ENCODE measurements around the gene KLHDC8B.

The KLHDC8B gene

GRCh38 chr3:49171119-49171774, at the start of gene KLHDC8B:
Gene KLHDC8B (plus strand): TSS chr3:49171598. CDS start chr3:49172770, 1,172 bp downstream.
- peak; percentile 75 for DNase-seq (ENCODE audit: low read depth)

GRCh38 chr3:49122022-49122421, 49.4 kb upstream of the KLHDC8B start:
- DNase-seq (ENCODE audit: low read depth): no peak

GRCh38 chr3:49122451-49122850, 48.9 kb upstream of the KLHDC8B start:
- no peak for DNase-seq (ENCODE audit: low read depth)

GRCh38 chr3:49122886-49123545, 48.4 kb upstream of the KLHDC8B start:
- DNase-seq (ENCODE audit: low read depth): no peak

GRCh38 chr3:49123687-49124086, 47.7 kb upstream of the KLHDC8B start:
- DNase-seq (ENCODE audit: low read depth): no peak

- DNase-seq (ENCODE audit: low read depth): no peak
Observed at GRCh38 chr3:49124203-49124602, 47.2 kb upstream of the KLHDC8B start.

- no peak for DNase-seq (ENCODE audit: low read depth)
Observed at GRCh38 chr3:49124991-49125670, 46.3 kb upstream of the KLHDC8B start.

- DNase-seq (ENCODE audit: low read depth): no peak
Observed at GRCh38 chr3:49131040-49131439, 40.4 kb upstream of the KLHDC8B start.

- no peak for DNase-seq (ENCODE audit: low read depth)
Observed at GRCh38 chr3:49131576-49131975, 39.8 kb upstream of the KLHDC8B start.

- no peak for DNase-seq (ENCODE audit: low read depth)
Observed at GRCh38 chr3:49132073-49132436, 39.3 kb upstream of the KLHDC8B start.

GRCh38 chr3:49132437-49133225, 38.8 kb upstream of the KLHDC8B start, which contains the start of gene LAMB2:
Gene LAMB2 (minus strand): TSS chr3:49133050. CDS start chr3:49132867, 183 bp downstream.
- DNase-seq (ENCODE audit: low read depth): no peak

GRCh38 chr3:49133226-49133951, 38.0 kb upstream of the KLHDC8B start:
- DNase-seq (ENCODE audit: low read depth): no peak

GRCh38 chr3:49134471-49135265, 36.7 kb upstream of the KLHDC8B start:
- no peak for DNase-seq (ENCODE audit: low read depth)

GRCh38 chr3:49135499-49135898, 35.9 kb upstream of the KLHDC8B start:
- DNase-seq (ENCODE audit: low read depth): no peak

GRCh38 chr3:49140080-49140479, 31.3 kb upstream of the KLHDC8B start:
- no peak for DNase-seq (ENCODE audit: low read depth)

- no peak for DNase-seq (ENCODE audit: low read depth)
Observed at GRCh38 chr3:49148159-49148558, 23.2 kb upstream of the KLHDC8B start.

- DNase-seq (ENCODE audit: low read depth): no peak
Observed at GRCh38 chr3:49151610-49152009, 19.8 kb upstream of the KLHDC8B start.

- DNase-seq (ENCODE audit: low read depth): no peak
Observed at GRCh38 chr3:49153349-49153912, 18.0 kb upstream of the KLHDC8B start.

- DNase-seq (ENCODE audit: low read depth): no peak
Observed at GRCh38 chr3:49157289-49157688, 14.1 kb upstream of the KLHDC8B start.

GRCh38 chr3:49158103-49158709, 13.2 kb upstream of the KLHDC8B start:
- peak; percentile 30 for DNase-seq (ENCODE audit: low read depth)
